Immature natural killer cell (primary cell): Measurements from ENCODE around the gene IL2RG. TPM values are rescaled to one million over a fixed set of nuclear protein-coding genes. Genes with fewer than 3 reads are reported as not detected.

Experiments used
- DNase-seq, 3 donors: peaks; one replicate each; pipeline ENCODE4 v3.0.0; 2022; ENCODE audit warnings: mixed read lengths in 1 of 3
- H3K27ac Mint-ChIP-seq, 6 donors: one replicate each; pipeline ENCODE4 v1.8.0; 2020; ENCODE audit warnings: mixed read lengths in 6 of 6, mild to moderate bottlenecking in 5 of 6, inconsistent platforms in 4 of 6, moderate library complexity in 3 of 6
- H3K27me3 Mint-ChIP-seq, 3 donors: one replicate each; pipeline ENCODE4 v1.8.0; 2020 to 2021; ENCODE audit warnings: low read depth in 3 of 3, mild to moderate bottlenecking in 3 of 3, mixed read lengths in 3 of 3, moderate library complexity in 3 of 3, inconsistent platforms in 1 of 3
- H3K36me3 Mint-ChIP-seq, 3 donors: one replicate each; pipeline ENCODE4 v1.8.0; 2020; ENCODE audit warnings: mixed read lengths in 3 of 3, inconsistent platforms in 2 of 3, mild to moderate bottlenecking in 2 of 3
- H3K4me1 Mint-ChIP-seq, 2 donors: one replicate each; pipeline ENCODE4 v1.8.0; 2020; ENCODE audit warnings: inconsistent platforms in 2 of 2, mild to moderate bottlenecking in 2 of 2, mixed read lengths in 2 of 2, moderate library complexity in 1 of 2
- H3K4me3 Mint-ChIP-seq, 5 donors: one replicate each; pipeline ENCODE4 v1.8.0; 2020; ENCODE audit warnings: mild to moderate bottlenecking in 5 of 5, mixed read lengths in 5 of 5, inconsistent platforms in 3 of 5, moderate library complexity in 3 of 5
- H3K9me3 Mint-ChIP-seq, 6 donors: one replicate each; pipeline ENCODE4 v1.8.0; 2020; ENCODE audit warnings: mild to moderate bottlenecking in 6 of 6, mixed read lengths in 6 of 6, inconsistent platforms in 4 of 6, moderate library complexity in 3 of 6
- polyA plus RNA-seq, 3 donors: library from polyadenylated mRNA; unstranded; fragments of 300-500 nt; fragmentation: Illumina TruSeq; gene quantifications; one replicate each; pipeline ENCODE4 v1.2.3, GENCODE V29; 2021

IL2RG gene
- polyA plus RNA-seq, 3 donors from 2014 or later, result 1,102 to 1,755 (median 1,598) TPM

GRCh38 chrX:71082822-71083221 lies 28.6 kb downstream of the IL2RG start:
- DNase-seq, result no peak
- H3K27me3 Mint-ChIP-seq, result peaks cover 2 to 6% (median 4%) of the 10 kb centered on the region in 3 donors
- H3K36me3 Mint-ChIP-seq, result no peaks in the 10 kb centered on the region
- no peaks in the 10 kb centered on the region for H3K9me3 Mint-ChIP-seq
- H3K27ac Mint-ChIP-seq, result no peak overlapping the region
- no peaks in the 10 kb centered on the region for H3K4me1 Mint-ChIP-seq
- no peak overlapping the region for H3K4me3 Mint-ChIP-seq

- DNase-seq, result no peak
- H3K27ac Mint-ChIP-seq, result no peak overlapping the region
- H3K9me3 Mint-ChIP-seq, result no peaks in the 10 kb centered on the region
- no peaks in the 10 kb centered on the region for H3K36me3 Mint-ChIP-seq
- peaks cover 2 to 6% (median 4%) of the 10 kb centered on the region in 3 donors for H3K27me3 Mint-ChIP-seq
- H3K4me3 Mint-ChIP-seq, result no peak overlapping the region
- no peaks in the 10 kb centered on the region for H3K4me1 Mint-ChIP-seq
Measured at GRCh38 chrX:71082124-71082647, 29.2 kb downstream of the IL2RG start.

GRCh38 chrX:71081330-71082123 lies 29.9 kb downstream of the IL2RG start:
- Mint-ChIP-seq H3K27me3 (peaks cover 4 to 7% (median 4%) of the 10 kb centered on the region in 3 donors), H3K4me1 (no peaks in the 10 kb centered on the region), H3K27ac (no peak overlapping the region), H3K36me3 (no peaks in the 10 kb centered on the region), H3K9me3 (no peaks in the 10 kb centered on the region), H3K4me3 (no peak overlapping the region)
- no peak for DNase-seq

- Mint-ChIP-seq H3K27me3 (peaks cover 4 to 10% (median 9%) of the 10 kb centered on the region in 3 donors), H3K4me3 (no peak overlapping the region)
Measured at GRCh38 chrX:71070531-71070930, 40.8 kb downstream of the IL2RG start.

GRCh38 chrX:71068044-71068918 lies 43.1 kb downstream of the IL2RG start, which contains the start of gene SNX12:
Gene SNX12, minus strand, starts transcription at chrX:71068334. Its CDS starts 28 bp downstream, at chrX:71068306.
- peaks cover 0 to 4% (median 0%) of the 10 kb centered on the region in 3 donors for H3K36me3 Mint-ChIP-seq

More at GRCh38 chrX:71070531-71070930, 40.8 kb downstream of the IL2RG start:
- H3K36me3 Mint-ChIP-seq, result no peaks in the 10 kb centered on the region
- DNase-seq, result no peak
- H3K4me1 Mint-ChIP-seq, result peaks cover 12 to 14% of the 10 kb centered on the region in 2 donors
- H3K9me3 Mint-ChIP-seq, result no peaks in the 10 kb centered on the region
- H3K27ac Mint-ChIP-seq, result no peak overlapping the region

GRCh38 chrX:71067712-71068043 lies 43.7 kb downstream of the IL2RG start:
- DNase-seq, result no peak
- H3K27ac Mint-ChIP-seq, result peak overlapping the region; percentile 89 to 97 (median 93)
- H3K4me1 Mint-ChIP-seq, result peaks cover 12 to 25% of the 10 kb centered on the region in 2 donors
- H3K4me3 Mint-ChIP-seq, result peak overlapping the region; percentile 89 to 95 (median 92)
- peaks cover under 1 to 6% (median 3%) of the 10 kb centered on the region in 3 donors for H3K36me3 Mint-ChIP-seq
- peaks cover 4 to 8% (median 6%) of the 10 kb centered on the region in 3 donors for H3K27me3 Mint-ChIP-seq
- H3K9me3 Mint-ChIP-seq, result no peaks in the 10 kb centered on the region

More at GRCh38 chrX:71068044-71068918, 43.1 kb downstream of the IL2RG start, which contains the start of gene SNX12:
- Mint-ChIP-seq H3K27ac (peak within 1 kb of the TSS; percentile 89 to 97 (median 93)), H3K27me3 (peaks cover 4 to 8% (median 6%) of the 10 kb centered on the region in 3 donors), H3K4me1 (peaks cover 12 to 24% of the 10 kb centered on the region in 2 donors), H3K4me3 (peak within 1 kb of the TSS; percentile 89 to 95 (median 92)), H3K9me3 (no peaks in the 10 kb centered on the region)
- DNase-seq, result peak; percentile 86 to 92 (median 90)

- Mint-ChIP-seq H3K36me3 (peaks cover 3 to 8% (median 5%) of the 10 kb centered on the region in 3 donors), H3K4me3 (peak overlapping the region; percentile 89 to 95 (median 92))
Measured at GRCh38 chrX:71067089-71067488, 44.3 kb downstream of the IL2RG start.

GRCh38 chrX:71060127-71060526 lies 51.2 kb downstream of the IL2RG start:
- no peak for DNase-seq
- Mint-ChIP-seq H3K4me1 (peaks cover 17 to 49% of the 10 kb centered on the region in 2 donors), H3K9me3 (no peaks in the 10 kb centered on the region), H3K27ac (no peak overlapping the region), H3K27me3 (peaks cover 1 to 8% (median 2%) of the 10 kb centered on the region in 3 donors), H3K4me3 (no peak overlapping the region), H3K36me3 (peaks cover 3 to 16% (median 12%) of the 10 kb centered on the region in 3 donors)

More at GRCh38 chrX:71067089-71067488, 44.3 kb downstream of the IL2RG start:
- no peak for DNase-seq
- H3K9me3 Mint-ChIP-seq, result no peaks in the 10 kb centered on the region
- H3K4me1 Mint-ChIP-seq, result peaks cover 12 to 27% of the 10 kb centered on the region in 2 donors
- peaks cover 4 to 10% (median 6%) of the 10 kb centered on the region in 3 donors for H3K27me3 Mint-ChIP-seq
- peak overlapping the region; percentile 89 to 97 (median 93) for H3K27ac Mint-ChIP-seq

- H3K9me3 Mint-ChIP-seq, result no peaks in the 10 kb centered on the region
- no peak for DNase-seq
- H3K27ac Mint-ChIP-seq, result peak overlapping the region in 3 of 6 donors; percentile 26 to 66 (median 63)
- peaks cover 3 to 16% (median 8%) of the 10 kb centered on the region in 3 donors for H3K36me3 Mint-ChIP-seq
- no peak overlapping the region for H3K4me3 Mint-ChIP-seq
- H3K27me3 Mint-ChIP-seq, result peaks cover 1 to 8% (median 2%) of the 10 kb centered on the region in 3 donors
- peaks cover 19 to 39% of the 10 kb centered on the region in 2 donors for H3K4me1 Mint-ChIP-seq
Measured at GRCh38 chrX:71057848-71058530, 53.4 kb downstream of the IL2RG start.

Other genes with a start within 250 kb of the IL2RG start
- gene TEX11, start 202.9 kb downstream of the IL2RG start, polyA plus RNA-seq, result not detected
- not detected for gene SLC7A3, start 180.5 kb downstream of the IL2RG start, polyA plus RNA-seq
- 1 to 10 TPM; 5.3 to 9.2 (median 5.9) TPM for gene SNX12, start 43.2 kb downstream of the IL2RG start, polyA plus RNA-seq
- gene FOXO4, start 15.7 kb downstream of the IL2RG start, polyA plus RNA-seq, result 1 to 10 TPM; 1.8 to 6.5 (median 2.9) TPM
- 10 to 100 TPM in 1 of 3 donors, 1 to 10 TPM in 1, not detected in 1; 5.6 to 15.2 TPM for gene CXorf65, start 4.8 kb downstream of the IL2RG start, polyA plus RNA-seq
- 10 to 100 TPM in 1 of 3 donors, 1 to 10 TPM in 1, not detected in 1; 8.6 to 21.5 TPM for gene MED12, start 7.0 kb upstream of the IL2RG start, polyA plus RNA-seq
- under 1 TPM in 2 of 3 donors, not detected in 1; 0.07 to 0.08 TPM for gene NLGN3, start 33.3 kb upstream of the IL2RG start, polyA plus RNA-seq
- not detected for gene GJB1, start 111.6 kb upstream of the IL2RG start, polyA plus RNA-seq
- 1 to 10 TPM; 3.0 to 5.6 (median 5.0) TPM for gene ZMYM3, start 142.6 kb upstream of the IL2RG start, polyA plus RNA-seq
- 100 to 1,000 TPM; 150 to 230 (median 188) TPM for gene NONO, start 172.1 kb upstream of the IL2RG start, polyA plus RNA-seq
- gene ITGB1BP2, start 190.2 kb upstream of the IL2RG start, polyA plus RNA-seq, result not detected